ENCODE results near the gene UBE2L6. TPM values are rescaled to one million over a fixed set of nuclear protein-coding genes. Genes with fewer than 3 reads are reported as not detected.

The UBE2L6 gene
- total RNA-seq, 1 donor from 2014 or later = 74.1 TPM

DNA sequence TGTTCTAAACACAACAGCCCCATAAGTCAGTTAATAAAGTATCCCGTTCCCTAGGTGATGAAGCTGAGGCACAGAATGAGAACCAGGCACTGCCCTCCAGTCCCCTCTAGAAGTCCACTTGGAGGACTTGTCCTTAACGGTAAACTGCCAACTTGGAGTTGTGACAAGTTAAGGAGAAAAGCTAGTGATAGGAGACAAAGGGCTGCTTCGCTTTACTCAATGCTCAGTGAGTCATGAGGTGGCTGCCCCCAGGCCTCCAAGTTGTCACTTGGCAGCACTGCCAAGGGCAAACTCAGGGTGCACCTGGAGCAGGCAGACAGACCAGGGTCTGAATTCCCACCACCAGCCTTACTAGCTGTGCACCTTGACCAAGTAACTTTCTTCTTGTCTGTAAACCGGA lies 65.5 kb downstream of the UBE2L6 start:
- no peak for DNase-seq (ENCODE audit: extremely low read depth, low read depth, low spot score)

Other genes with a start within 250 kb of the UBE2L6 start
- 107 and 154 TPM in 2 replicates for gene TNKS1BP1, start 242.7 kb downstream of the UBE2L6 start, total RNA-seq
- gene SSRP1, start 231.8 kb downstream of the UBE2L6 start, total RNA-seq = 77.8 and 95.7 TPM in 2 replicates
- not detected in 2 replicates for gene P2RX3, start 229.3 kb downstream of the UBE2L6 start, total RNA-seq
- gene PRG3, start 186.5 kb downstream of the UBE2L6 start, total RNA-seq = not detected in 2 replicates
- not detected in 2 replicates for gene PRG2, start 177.0 kb downstream of the UBE2L6 start, total RNA-seq
- 29.7 and 32.8 TPM in 2 replicates for gene SLC43A3, start 140.6 kb downstream of the UBE2L6 start, total RNA-seq
- 0.23 and 1.5 TPM in 2 replicates for gene RTN4RL2, start 107.1 kb downstream of the UBE2L6 start, total RNA-seq
- 10.5 and 15.9 TPM in 2 replicates for gene SLC43A1, start 52.0 kb downstream of the UBE2L6 start, total RNA-seq
- gene TIMM10, start 36.9 kb downstream of the UBE2L6 start, total RNA-seq = 31.9 and 35.0 TPM in 2 replicates
- not detected in 2 replicates for gene SMTNL1, start 30.1 kb downstream of the UBE2L6 start, total RNA-seq
- gene SERPING1, start 30.0 kb upstream of the UBE2L6 start, total RNA-seq = 0.53 and 1.5 TPM in 2 replicates
- 0.24 and 0.41 TPM in 2 replicates for gene YPEL4, start 82.2 kb upstream of the UBE2L6 start, total RNA-seq
- gene CLP1, start 90.1 kb upstream of the UBE2L6 start, total RNA-seq = 13.3 and 18.0 TPM in 2 replicates
- gene ZDHHC5, start 100.4 kb upstream of the UBE2L6 start, total RNA-seq = 54.7 and 71.3 TPM in 2 replicates
- 33.8 and 43.2 TPM in 2 replicates for gene MED19, start 144.5 kb upstream of the UBE2L6 start, total RNA-seq
- 46.9 and 51.5 TPM in 2 replicates for gene TMX2, start 144.9 kb upstream of the UBE2L6 start, total RNA-seq
- 160 and 174 TPM in 2 replicates for gene SELENOH, start 173.8 kb upstream of the UBE2L6 start, total RNA-seq
- not detected in 2 replicates for gene BTBD18, start 184.1 kb upstream of the UBE2L6 start, total RNA-seq
- gene CTNND1, start 194.1 kb upstream of the UBE2L6 start, total RNA-seq = 200 and 268 TPM in 2 replicates

Data from glomerular endothelial cell (primary cell).